T47D (cell line): Measurements from ENCODE around the gene NKX2-2.

ENCODE experiments used
- DNase-seq, 2 experiments: peaks; one replicate each; pipeline versions ENCODE4 v3.0.0 to v3.0.0-alpha.2; 2011 to 2012; ENCODE audit warnings: low read depth in 1 of 2, low spot score in 1 of 2
- JUND ChIP-seq: IDR thresholded peaks from 2 replicates; pipeline ENCODE4 v1.6.1; 2012; ENCODE audit warnings: low read depth
- in situ Hi-C: cut with HindIII; loops from 2 replicates; pipeline ENCODE4 v1.10.0; 2016; ENCODE audit warnings: low sequenced_read_pairs, low pct_unique_long_range_greater_than_20kb

The NKX2-2 gene

GRCh38 chr20:21517566-21518277 lies 3.9 kb upstream of the NKX2-2 start:
- in situ Hi-C loops: no loop called here
- no peak for DNase-seq
- no peak for TF ChIP-seq JUND

GRCh38 chr20:21516861-21517565 lies 3.1 kb upstream of the NKX2-2 start:
- TF ChIP-seq JUND: no peak
- in situ Hi-C loops: no loop called here
- DNase-seq: no peak

- in situ Hi-C loops: no loop called here
- DNase-seq: no peak
- TF ChIP-seq JUND: no peak
These were observed 2.3 kb upstream of the NKX2-2 start for GRCh38 chr20:21516180-21516567.

- TF ChIP-seq JUND: no peak
- peak; percentile 43 to 69 for DNase-seq
- in situ Hi-C loops: no loop called here
These were observed 1.7 kb upstream of the NKX2-2 start for GRCh38 chr20:21515300-21516179.

GRCh38 chr20:21514553-21515251 lies 838 bp upstream of the NKX2-2 start:
- DNase-seq: peak; percentile 75 to 84
- in situ Hi-C loops: no loop called here
- TF ChIP-seq JUND: no peak

GRCh38 chr20:21513181-21513663 lies 642 bp downstream of the NKX2-2 start:
- in situ Hi-C loops: no loop called here
- no peak for TF ChIP-seq JUND
- DNase-seq: peak; percentile 30 to 77

- peak; percentile 27 to 81 for DNase-seq
- no peak for TF ChIP-seq JUND
- in situ Hi-C loops: no loop called here
These were observed 1.2 kb downstream of the NKX2-2 start for GRCh38 chr20:21512634-21513180.

GRCh38 chr20:21511850-21512633 lies 1.8 kb downstream of the NKX2-2 start:
- no peak for TF ChIP-seq JUND
- in situ Hi-C loops: no loop called here
- DNase-seq: no peak

- DNase-seq: no peak
- no peak for TF ChIP-seq JUND
- in situ Hi-C loops: no loop called here
These were observed 2.4 kb downstream of the NKX2-2 start for GRCh38 chr20:21511485-21511849.

- no peak for DNase-seq
- no peak for TF ChIP-seq JUND
- in situ Hi-C loops: no loop called here
These were observed 3.2 kb downstream of the NKX2-2 start for GRCh38 chr20:21510414-21511384.
